Panc1 (cell line): ENCODE results near the gene DNAJC2. TPM values are rescaled to one million over a fixed set of nuclear protein-coding genes. Genes with fewer than 3 reads are reported as not detected.

ENCODE experiments used
- ATAC-seq: fragments of 200-7000 bp; cut with Tn5 transposase; 2 replicates; pipeline ENCODE4 v1.9.1; 2020; ENCODE audit warnings: mild to moderate bottlenecking, moderate library complexity
- BruUV-seq: library from RNA; stranded (reverse); fragments of 400-500 nt; replicated peaks from 2 replicates; lab custom pipeline; 2021; lab: Mats Ljungman, UMichigan
- CTCF ChIA-PET: fragments of 300-600 bp; sonication (Branson Sonifier 250); formaldehyde crosslinking; loops from one replicate; lab custom pipeline; 2022; ENCODE audit warnings: antibody characterized with exemption; lab: Charles Lee
- POLR2A ChIA-PET: fragments of 300-600 bp; sonication (Branson Sonifier 250); formaldehyde crosslinking; loops from one replicate; lab custom pipeline; 2022; ENCODE audit warnings: antibody characterized with exemption; lab: Charles Lee
- DNase-seq: peaks from one replicate; pipeline ENCODE4 v3.0.0-alpha.2; 2010; ENCODE audit warnings: low read depth, low spot score
- H3K27ac ChIP-seq: 2 replicates; pipeline ENCODE4 v1.5.1; 2011; ENCODE audit warnings: mild to moderate bottlenecking, low read length, inconsistent platforms
- H3K27me3 ChIP-seq: fragments of 200-500 bp; sonication (Bioruptor generic); 2 replicates; pipeline ENCODE4 v1.6.0; 2014; ENCODE audit warnings: low read length, inconsistent platforms; ENCODE audit not compliant: control insufficient read depth, insufficient read depth
- H3K36me3 ChIP-seq: fragments of 200-500 bp; sonication (Bioruptor generic); 2 replicates; pipeline ENCODE4 v1.5.1; 2014; ENCODE audit warnings: inconsistent platforms, mild to moderate bottlenecking, low read length, moderate library complexity; ENCODE audit not compliant: control insufficient read depth, insufficient read depth
- H3K4me1 ChIP-seq: 2 replicates; pipeline ENCODE4 v1.5.1; 2011; ENCODE audit warnings: inconsistent platforms, mild to moderate bottlenecking, low read length, moderate library complexity; ENCODE audit not compliant: control insufficient read depth, insufficient read depth
- H3K4me3 ChIP-seq, 2 experiments: 2 replicates each; pipeline ENCODE4 v1.5.1; 2011 to 2012; ENCODE audit warnings: low read depth in 2 of 2, low read length in 2 of 2, mild to moderate bottlenecking in 2 of 2, inconsistent platforms in 1 of 2, moderate library complexity in 1 of 2
- H3K9me3 ChIP-seq: fragments of 200-500 bp; sonication (Bioruptor generic); 2 replicates; pipeline ENCODE4 v1.5.1; 2014; ENCODE audit warnings: low read depth, mild to moderate bottlenecking, inconsistent platforms, low read length, moderate library complexity; ENCODE audit not compliant: control insufficient read depth, insufficient read depth
- CTCF ChIP-seq: fragments of 450-650 bp; IDR thresholded peaks from 2 replicates; pipeline ENCODE4 v1.5.1; 2017; ENCODE audit warnings: mild to moderate bottlenecking
- POLR2AphosphoS5 ChIP-seq: IDR thresholded peaks from 2 replicates; pipeline ENCODE4 v1.6.1; 2012; ENCODE audit warnings: mild to moderate bottlenecking, low read depth, low read length, moderate library complexity
- REST ChIP-seq, 2 experiments: IDR thresholded peaks; 2 replicates each; pipeline ENCODE4 v1.6.1; 2011 to 2012; ENCODE audit warnings: low read depth in 2 of 2, control low read depth in 1 of 2, low read length in 1 of 2, mild to moderate bottlenecking in 1 of 2, moderate library complexity in 1 of 2; ENCODE audit not compliant: insufficient read depth in 1 of 2
- SIN3A ChIP-seq: IDR thresholded peaks from 2 replicates; pipeline ENCODE4 v1.6.1; 2012; ENCODE audit warnings: low read depth, mild to moderate bottlenecking, low read length, moderate library complexity, borderline replicate concordance; ENCODE audit not compliant: insufficient read depth
- TCF7L2 ChIP-seq: IDR thresholded peaks from 2 replicates; pipeline ENCODE4 v1.6.1; 2011; ENCODE audit warnings: mild to moderate bottlenecking, low read depth, low read length, inconsistent platforms
- in situ Hi-C: cut with HindIII; loops from 2 replicates; pipeline ENCODE4 v1.10.0; 2016; ENCODE audit warnings: low sequenced_read_pairs, low pct_unique_long_range_greater_than_20kb
- intact Hi-C: fragments of 100-400 bp; cut with micrococcal nuclease; formaldehyde crosslinking; loops from one replicate; pipeline ENCODE4 v1.10.0; 2022; ENCODE audit not compliant: unreplicated experiment
- total RNA-seq: library from RNA; stranded (reverse); gene quantifications from one replicate; pipeline ENCODE4 v1.2.1, GENCODE V29; 2021; ENCODE audit not compliant: unreplicated experiment

The DNAJC2 gene
- total RNA-seq, 1 experiment from 2014 or later: 56.1 TPM

- Histone ChIP-seq H3K27ac (no peak overlapping the region), H3K27me3 (no peaks in the 10 kb centered on the region; the same call in 1 of the 2 replicates), H3K9me3 (no peaks in the 10 kb centered on the region), H3K4me1 (no peaks in the 10 kb centered on the region), H3K36me3 (peaks cover 31% of the 10 kb centered on the region), H3K4me3 (no peak overlapping the region)
- in situ Hi-C loops (no loop called here), intact Hi-C loops (no loop called here)
- TF ChIP-seq POLR2AphosphoS5 (no peak), REST (IDR thresholded peaks at IDR 0.05; ENCODE audit: insufficient read depth in 1 of 2, low read depth in 2 of 2, low read length in 1 of 2) (no peak), TCF7L2 (no peak), CTCF (no peak), SIN3A (no peak)
- DNase-seq (no peak), ATAC-seq (no peak)
- ChIA-PET CTCF (no interaction called here), POLR2A (no interaction called here)
- BruUV-seq: no TSS peak
Observed at GRCh38 chr7:103369432-103369831, 24.9 kb upstream of the DNAJC2 start.

GRCh38 chr7:103349805-103350204 lies 5.2 kb upstream of the DNAJC2 start:
- H3K4me3 ChIP-seq: peak overlapping the region; percentile 87; a peak in 3 of 4 replicates
- POLR2A ChIA-PET: no interaction called here
- in situ Hi-C loops (no loop called here), intact Hi-C loops (no loop called here)
- peaks cover 9% of the 10 kb centered on the region for H3K36me3 ChIP-seq
- no TSS peak for BruUV-seq
- H3K4me1 ChIP-seq: peaks cover 19% of the 10 kb centered on the region
- H3K9me3 ChIP-seq: no peaks in the 10 kb centered on the region
- H3K27ac ChIP-seq: no peak overlapping the region
- TF ChIP-seq POLR2AphosphoS5 (no peak), CTCF (no peak), TCF7L2 (no peak), REST (IDR thresholded peaks at IDR 0.05; ENCODE audit: insufficient read depth in 1 of 2, low read depth in 2 of 2, low read length in 1 of 2) (no peak), SIN3A (no peak)
- ATAC-seq (no peak), DNase-seq (no peak)
- CTCF ChIA-PET: no interaction called here
- no peaks in the 10 kb centered on the region for H3K27me3 ChIP-seq
